Ectodermal cell (in vitro differentiated cells): ENCODE results near the gene GALNT17.
A peak's percentile ranks its signal among the peaks of the same experiment; 100 is the strongest.

ENCODE experiments used
- H3K27ac ChIP-seq: 2 replicates; pipeline ENCODE4 v1.7.0; 2013; ENCODE audit warnings: mild to moderate bottlenecking, low read depth, low read length; ENCODE audit not compliant: insufficient read depth, poor library complexity, severe bottlenecking
- H3K27me3 ChIP-seq: 2 replicates; pipeline ENCODE4 v1.7.0; 2013; ENCODE audit warnings: mild to moderate bottlenecking, low read length; ENCODE audit not compliant: insufficient read depth, control insufficient read depth, poor library complexity, severe bottlenecking
- H3K36me3 ChIP-seq: one replicate; pipeline ENCODE4 v1.7.0; 2013; ENCODE audit warnings: low read length; ENCODE audit not compliant: control insufficient read depth, insufficient read depth
- H3K4me1 ChIP-seq: one replicate; pipeline ENCODE4 v1.7.0; 2013; ENCODE audit warnings: low read length; ENCODE audit not compliant: control insufficient read depth, insufficient read depth
- H3K4me3 ChIP-seq: 2 replicates; pipeline ENCODE4 v1.7.0; 2013; ENCODE audit warnings: low read depth, low read length, control low read depth; ENCODE audit not compliant: insufficient read depth
- H3K9me3 ChIP-seq: 2 replicates; pipeline ENCODE4 v1.7.0; 2013; ENCODE audit warnings: mild to moderate bottlenecking, low read length, moderate library complexity; ENCODE audit not compliant: control insufficient read depth
- WGBS, 2 experiments: methylation state at CpG; one replicate each; pipeline ENCODE4 v1.1.7; 2013; ENCODE audit warnings: missing lambda C conversion rate in 2 of 2; 5-methylcytosine and 5-hydroxymethylcytosine counted together

Gene GALNT17

DNA sequence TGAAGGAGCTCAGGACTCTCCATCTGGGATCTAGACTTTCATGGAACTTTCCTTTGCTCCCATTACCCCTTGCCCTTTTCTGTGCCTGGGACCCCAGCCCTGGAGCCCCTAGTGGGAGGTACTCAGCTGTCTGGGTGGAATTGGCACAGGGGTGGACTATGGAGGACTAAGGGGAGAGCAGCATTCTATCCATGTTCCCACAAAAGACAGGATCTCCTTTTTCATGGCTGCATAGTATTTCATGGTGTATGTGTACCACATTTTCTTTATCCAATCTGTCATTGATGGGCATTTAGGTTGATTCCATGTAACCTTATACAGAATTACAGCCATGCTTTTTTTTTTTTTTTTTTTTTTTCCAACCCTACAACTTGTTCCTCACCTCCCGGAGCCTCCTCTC lies 89.1 kb downstream of the GALNT17 start:
- WGBS, 2 experiments: 96 to 100% methylated on average over 1 of the region's 1 CpG
- no peaks in the 10 kb centered on the region for H3K36me3 ChIP-seq
- H3K9me3 ChIP-seq: no peaks in the 10 kb centered on the region
- no peak overlapping the region for H3K27ac ChIP-seq
- H3K4me3 ChIP-seq: no peak overlapping the region
- H3K4me1 ChIP-seq: no peaks in the 10 kb centered on the region
- no peaks in the 10 kb centered on the region for H3K27me3 ChIP-seq

DNA sequence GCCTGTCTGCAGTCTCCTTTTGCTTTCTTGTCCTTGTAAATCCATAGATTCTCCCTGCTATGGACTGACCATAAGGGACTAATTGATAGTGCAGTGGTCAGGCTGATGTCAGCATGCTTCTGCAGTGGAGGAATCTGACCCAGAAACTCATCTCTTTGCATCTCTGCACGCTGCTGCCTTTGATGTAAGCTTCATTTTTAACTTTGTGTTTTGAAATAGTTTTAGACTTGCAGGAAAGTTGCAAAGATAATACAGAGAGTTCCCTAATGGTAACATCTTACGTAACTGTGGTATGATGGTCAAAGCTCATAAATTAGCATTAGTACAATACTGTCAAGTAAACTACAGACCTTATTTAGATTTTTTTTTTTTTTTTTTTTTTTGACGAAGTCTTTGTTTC lies 89.6 kb downstream of the GALNT17 start:
- no peaks in the 10 kb centered on the region for H3K9me3 ChIP-seq
- no peak overlapping the region for H3K4me3 ChIP-seq
- no peaks in the 10 kb centered on the region for H3K4me1 ChIP-seq
- 93 to 98% methylated on average over 1 to 2 of the region's 3 CpGs for WGBS, 2 experiments
- H3K27me3 ChIP-seq: no peaks in the 10 kb centered on the region
- no peaks in the 10 kb centered on the region for H3K36me3 ChIP-seq
- H3K27ac ChIP-seq: no peak overlapping the region

DNA sequence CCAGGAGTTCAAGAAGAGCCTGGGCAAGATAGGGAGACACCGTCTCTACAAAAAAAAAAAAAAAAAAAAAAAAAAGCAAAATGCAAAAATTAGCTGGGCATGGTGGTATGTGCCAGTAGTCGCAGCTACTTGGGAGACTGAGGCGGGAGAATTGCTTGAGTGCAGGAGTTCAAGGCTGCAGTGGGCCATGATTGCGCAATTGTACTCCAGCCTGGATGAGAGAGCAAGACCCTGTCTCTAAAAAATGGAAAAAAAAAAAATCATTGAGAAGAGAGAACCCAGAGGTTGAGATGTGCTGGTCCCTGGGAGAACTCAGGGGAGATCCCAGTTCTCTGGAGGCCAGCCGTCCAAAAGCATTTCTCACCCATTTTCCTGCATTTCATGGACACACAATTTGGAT lies 95.2 kb downstream of the GALNT17 start:
- no peak overlapping the region for H3K4me3 ChIP-seq
- H3K9me3 ChIP-seq: no peaks in the 10 kb centered on the region
- no peaks in the 10 kb centered on the region for H3K27me3 ChIP-seq
- H3K27ac ChIP-seq: no peak overlapping the region
- 71 to 75% methylated on average over 5 of the region's 5 CpGs for WGBS, 2 experiments
- no peaks in the 10 kb centered on the region for H3K36me3 ChIP-seq
- no peaks in the 10 kb centered on the region for H3K4me1 ChIP-seq

DNA sequence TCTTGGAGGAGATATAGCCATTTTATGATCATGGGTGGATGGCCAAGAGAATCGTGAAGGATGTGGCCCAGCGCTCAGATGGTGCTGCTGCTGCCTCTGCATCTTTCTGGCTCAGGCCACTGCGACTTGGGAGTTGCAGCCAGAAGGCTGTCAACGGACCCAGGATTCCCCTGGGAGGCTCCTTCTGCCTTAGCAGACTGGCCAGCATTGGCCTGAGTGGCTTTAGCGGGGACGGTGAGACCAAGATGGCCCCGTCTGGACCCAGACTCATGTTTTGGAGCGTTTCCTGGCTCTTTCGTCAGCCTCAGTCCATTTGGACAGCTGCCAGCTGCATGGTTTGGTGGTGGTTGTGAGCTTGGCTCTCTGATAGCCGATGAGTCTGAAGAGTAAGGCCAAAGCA lies 97.2 kb downstream of the GALNT17 start:
- whole genome bisulfite sequencing, 2 experiments: 94 to 97% methylated on average over 10 of the region's 10 CpGs
- no peaks in the 10 kb centered on the region for H3K9me3 ChIP-seq
- H3K4me3 ChIP-seq: no peak overlapping the region
- H3K36me3 ChIP-seq: no peaks in the 10 kb centered on the region
- no peaks in the 10 kb centered on the region for H3K27me3 ChIP-seq
- no peak overlapping the region for H3K27ac ChIP-seq
- H3K4me1 ChIP-seq: no peaks in the 10 kb centered on the region

DNA sequence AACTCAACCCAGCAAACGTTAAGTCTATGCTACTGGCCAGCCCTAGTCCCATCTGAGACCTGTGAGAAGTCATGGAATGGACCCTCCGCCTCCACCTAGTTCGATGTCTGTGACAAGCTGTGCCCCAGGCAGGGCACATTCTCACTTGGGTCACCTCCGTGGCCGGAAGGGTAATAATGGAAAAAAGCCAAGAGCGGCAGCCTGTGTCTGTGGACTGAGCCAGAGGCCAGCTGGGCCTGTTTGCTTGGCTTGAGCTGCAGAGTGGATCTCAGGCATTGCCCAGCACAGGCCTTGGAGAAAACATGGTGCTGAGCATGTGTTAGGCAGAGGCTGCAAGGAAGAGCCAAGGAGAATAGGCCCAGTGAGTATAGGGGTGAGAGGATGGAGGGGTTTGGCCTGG lies 97.8 kb downstream of the GALNT17 start:
- no peaks in the 10 kb centered on the region for H3K27me3 ChIP-seq
- WGBS, 2 experiments: 96% methylated on average over 6 of the region's 6 CpGs
- H3K4me1 ChIP-seq: no peaks in the 10 kb centered on the region
- no peaks in the 10 kb centered on the region for H3K36me3 ChIP-seq
- no peaks in the 10 kb centered on the region for H3K9me3 ChIP-seq
- no peak overlapping the region for H3K27ac ChIP-seq
- no peak overlapping the region for H3K4me3 ChIP-seq

DNA sequence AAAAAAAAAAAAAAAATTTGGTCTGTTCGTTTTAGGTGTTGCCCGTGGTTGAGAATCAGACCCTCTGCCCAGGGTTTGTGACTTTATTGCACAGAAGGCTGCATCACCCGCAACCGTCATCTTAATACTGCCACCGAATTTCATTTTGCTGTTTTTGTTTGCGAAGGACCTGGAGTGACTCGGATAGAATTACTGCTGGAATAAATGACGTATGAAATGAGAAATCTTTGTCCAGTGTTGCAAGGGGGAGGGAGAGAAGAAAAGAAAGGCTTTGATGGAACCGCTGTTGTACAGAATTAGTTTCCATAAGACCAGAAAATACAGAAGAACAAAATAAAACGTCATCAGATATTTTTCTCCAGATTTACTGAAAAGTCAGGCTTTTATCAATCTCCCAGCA lies 103.3 kb downstream of the GALNT17 start:
- H3K4me3 ChIP-seq: no peak overlapping the region
- H3K4me1 ChIP-seq: peaks cover 30% of the 10 kb centered on the region
- H3K27ac ChIP-seq: no peak overlapping the region
- H3K36me3 ChIP-seq: no peaks in the 10 kb centered on the region
- whole genome bisulfite sequencing, 2 experiments: 95 to 96% methylated on average over 10 of the region's 10 CpGs
- H3K9me3 ChIP-seq: no peaks in the 10 kb centered on the region
- H3K27me3 ChIP-seq: no peaks in the 10 kb centered on the region

DNA sequence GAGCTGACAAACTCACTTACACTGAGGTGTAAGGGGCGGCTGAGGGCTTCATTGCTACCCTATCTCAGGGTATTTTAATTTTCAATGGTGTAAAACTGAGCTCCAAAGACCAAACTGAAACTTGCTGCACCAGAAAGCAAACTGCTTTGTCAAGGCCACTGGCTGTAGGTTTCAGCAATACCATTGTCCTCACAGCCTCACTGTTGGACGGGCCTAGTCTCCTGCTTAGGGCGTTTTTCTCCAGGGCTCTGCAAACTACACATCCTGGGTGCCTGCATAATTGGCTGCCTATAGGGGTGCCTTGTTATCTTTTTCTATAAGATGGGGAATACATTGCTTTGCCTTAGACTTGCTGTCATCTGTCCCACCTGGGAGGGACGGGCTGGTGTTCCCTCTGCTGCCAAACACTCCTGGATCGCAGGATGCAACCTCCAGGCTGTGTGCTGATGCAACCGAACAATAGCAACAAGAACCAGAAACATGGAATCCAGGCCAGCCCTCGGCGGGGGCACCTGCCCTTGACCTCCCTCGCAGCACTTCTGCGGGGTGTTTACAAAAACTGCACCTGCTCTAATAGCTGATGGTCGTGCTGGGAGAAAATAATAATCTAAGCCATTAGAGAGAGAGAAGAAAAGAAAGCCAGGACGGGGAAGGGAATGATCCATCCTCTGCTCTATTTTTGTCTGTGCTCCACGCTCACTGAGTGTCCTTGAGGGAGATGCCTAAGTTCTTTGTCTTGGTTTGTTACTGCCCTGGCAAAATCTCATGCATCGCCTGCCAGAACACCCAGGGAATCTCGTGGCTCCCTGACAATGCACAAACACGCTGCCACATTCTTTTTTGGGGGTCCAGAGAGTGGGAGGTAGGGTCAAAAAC lies 104.5 kb downstream of the GALNT17 start:
- 83 to 84% methylated on average over 16 of the region's 16 CpGs for WGBS, 2 experiments
- no peak overlapping the region for H3K4me3 ChIP-seq
- no peaks in the 10 kb centered on the region for H3K36me3 ChIP-seq
- H3K4me1 ChIP-seq: peaks cover 30% of the 10 kb centered on the region
- no peaks in the 10 kb centered on the region for H3K27me3 ChIP-seq
- H3K27ac ChIP-seq: no peak overlapping the region
- no peaks in the 10 kb centered on the region for H3K9me3 ChIP-seq

DNA sequence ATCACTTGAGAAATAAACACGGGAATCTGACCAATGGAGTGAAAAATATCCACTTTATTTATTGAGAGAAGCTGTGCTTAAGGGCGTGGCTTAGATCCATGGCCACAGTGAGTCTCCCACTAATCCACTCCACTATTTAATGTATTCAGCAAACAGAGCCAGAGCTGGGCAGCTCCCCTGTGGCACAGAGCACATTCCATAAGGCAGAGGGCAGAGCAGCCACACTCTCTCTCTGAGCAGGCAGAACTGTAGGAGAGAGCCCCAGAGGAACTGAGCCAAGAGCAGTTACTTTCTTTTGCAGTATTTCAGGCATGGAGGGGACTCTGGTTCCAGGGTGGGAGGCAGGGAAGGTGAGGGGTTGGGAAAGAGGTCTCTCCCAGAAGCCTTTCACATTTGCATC lies 106.0 kb downstream of the GALNT17 start:
- WGBS, 2 experiments: 82 to 89% methylated on average over 2 of the region's 2 CpGs
- H3K36me3 ChIP-seq: no peaks in the 10 kb centered on the region
- H3K4me1 ChIP-seq: peaks cover 30% of the 10 kb centered on the region
- no peak overlapping the region for H3K27ac ChIP-seq
- no peaks in the 10 kb centered on the region for H3K27me3 ChIP-seq
- no peaks in the 10 kb centered on the region for H3K9me3 ChIP-seq
- H3K4me3 ChIP-seq: no peak overlapping the region

DNA sequence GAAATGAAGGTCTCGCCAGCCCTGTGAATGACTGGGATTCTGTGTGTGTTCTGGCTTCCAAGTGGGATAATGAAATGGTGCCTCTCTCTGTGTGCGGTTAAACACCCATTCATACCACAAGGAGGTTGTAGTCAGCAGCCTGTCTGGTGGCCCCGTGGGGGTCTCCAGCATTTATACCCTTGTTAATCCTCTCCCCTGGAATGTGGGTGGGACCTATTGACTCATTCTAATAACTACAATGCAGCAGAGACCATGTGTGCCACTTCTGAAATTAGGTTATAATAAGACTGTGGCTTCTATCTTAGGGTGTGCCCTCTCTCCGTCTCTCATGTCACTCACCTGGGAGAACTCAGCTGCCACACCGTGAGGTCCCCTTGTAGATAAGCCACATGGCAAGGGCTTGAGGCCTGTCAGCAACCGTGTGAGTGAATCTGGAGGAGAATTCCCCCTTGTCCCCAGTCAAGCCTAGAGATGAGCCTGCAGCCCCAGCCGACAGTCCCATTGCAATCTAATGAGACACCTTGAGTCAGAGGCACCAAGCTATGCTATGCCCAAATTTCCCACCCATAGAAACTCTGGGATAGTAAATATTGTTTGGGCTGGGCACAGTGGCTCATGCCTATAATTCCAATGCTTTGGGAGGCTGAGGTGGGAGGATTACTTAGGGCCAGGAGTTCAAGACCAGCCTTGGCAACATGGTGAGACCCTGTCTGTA lies 106.8 kb downstream of the GALNT17 start:
- Histone ChIP-seq H3K36me3 (no peaks in the 10 kb centered on the region), H3K27ac (no peak overlapping the region), H3K4me1 (peaks cover 32% of the 10 kb centered on the region), H3K27me3 (no peaks in the 10 kb centered on the region), H3K4me3 (no peak overlapping the region), H3K9me3 (no peaks in the 10 kb centered on the region)
- 80 to 81% methylated on average over 7 of the region's 7 CpGs for WGBS, 2 experiments

DNA sequence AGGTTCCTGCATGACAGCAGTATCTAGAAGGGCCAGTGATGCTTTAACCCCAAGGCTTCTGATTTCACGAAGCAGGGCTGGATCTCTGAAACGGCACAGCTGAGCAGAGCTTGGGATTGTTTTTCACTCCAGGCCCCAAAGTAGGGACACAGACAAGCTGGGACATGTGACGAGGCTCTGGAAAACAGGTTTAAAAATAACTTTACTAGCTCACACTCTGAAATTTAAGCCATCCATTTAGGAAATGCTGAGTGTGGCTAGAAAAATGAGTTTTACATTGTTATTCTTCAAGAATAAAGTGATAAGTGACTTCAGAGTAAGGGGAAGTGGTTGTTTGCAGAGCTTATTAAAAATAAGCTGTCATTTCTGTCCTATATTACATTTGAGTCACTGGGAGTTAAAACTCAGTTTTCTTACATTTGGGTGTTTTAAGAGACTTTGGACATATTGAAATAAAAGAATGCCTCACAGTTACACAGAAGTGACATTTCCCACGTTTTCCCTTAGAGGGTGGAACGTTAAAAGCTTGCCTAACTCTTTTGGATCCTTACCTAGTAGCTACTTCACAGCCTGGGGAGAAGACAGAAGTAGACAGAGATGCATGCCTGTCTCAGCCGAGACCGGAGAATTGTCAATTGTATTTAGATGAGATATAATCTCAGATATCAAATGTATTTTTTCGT lies 107.8 kb downstream of the GALNT17 start:
- Histone ChIP-seq H3K4me3 (no peak overlapping the region), H3K27me3 (no peaks in the 10 kb centered on the region), H3K9me3 (no peaks in the 10 kb centered on the region), H3K4me1 (peaks cover 36% of the 10 kb centered on the region), H3K36me3 (no peaks in the 10 kb centered on the region), H3K27ac (peak overlapping the region; percentile 47)
- 74 to 79% methylated on average over 7 to 8 of the region's 8 CpGs for WGBS, 2 experiments
